ENCODE data around the gene SHC2.

DNA sequence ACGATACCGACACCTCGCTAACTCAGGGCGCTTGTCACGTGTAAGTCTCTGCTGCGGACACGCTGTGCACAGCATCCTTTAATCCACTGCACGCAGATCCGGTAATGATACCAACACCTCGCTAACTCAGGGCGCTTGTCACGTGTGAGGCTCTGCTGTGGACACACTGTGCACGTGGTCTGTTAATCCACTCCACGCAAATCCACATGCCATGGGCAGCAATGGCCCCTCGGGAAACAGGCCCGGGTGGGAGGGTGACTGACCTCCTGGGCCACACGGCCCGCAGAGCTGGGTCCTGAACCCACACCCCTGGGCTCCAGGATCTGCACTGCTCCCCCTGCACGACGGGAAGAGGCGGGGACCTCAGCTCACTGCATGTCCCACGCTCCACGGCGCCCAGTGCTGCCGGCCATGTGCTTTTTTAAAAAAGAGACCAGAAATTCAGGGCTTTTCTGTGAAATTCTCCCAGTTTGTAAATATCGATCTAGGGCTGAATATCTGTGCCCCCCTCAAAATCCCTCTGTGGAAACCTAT lies 16.1 kb downstream of the SHC2 start:
- TF ChIP-seq POLR2A (IDR thresholded peaks at IDR 0.05; ENCODE audit: low read depth, low read length) (no peak), TAF1 (IDR thresholded peaks at IDR 0.05; ENCODE audit: low read depth, low read length) (no peak), POLR2AphosphoS5 (IDR thresholded peaks at IDR 0.05; ENCODE audit: low read depth, low read length) (no peak), SPI1 (IDR thresholded peaks at IDR 0.05; ENCODE audit: low read depth, low read length) (no peak), POU2F2 (IDR thresholded peaks at IDR 0.05; ENCODE audit: low read depth, low read length) (no peak)

Measured in GM12891 (cell line).